T-helper 17 cell (primary cell): ENCODE data around the gene TM4SF18. TPM values are rescaled to one million over a fixed set of nuclear protein-coding genes. Genes with fewer than 3 reads are reported as not detected.

Experiments
- ATAC-seq: fragments of 150-1000 bp; cut with Tn5 transposase; 2 replicates; pipeline ENCODE4 v1.10.0; 2021; ENCODE audit warnings: mild to moderate bottlenecking, moderate library complexity
- DNase-seq, 3 donors: peaks; one replicate each; pipeline versions ENCODE4 v3.0.0 to v3.0.0-alpha.2; 2020 to 2021
- H3K9me3 ChIP-seq: one replicate; pipeline ENCODE4 v1.7.0; 2013; ENCODE audit warnings: low read length, mild to moderate bottlenecking; ENCODE audit not compliant: control insufficient read depth, poor library complexity, severe bottlenecking
- H3K27ac Mint-ChIP-seq: one replicate; pipeline ENCODE4 v1.8.0; 2022; ENCODE audit warnings: mild to moderate bottlenecking, moderate library complexity, mixed read lengths
- H3K27me3 Mint-ChIP-seq: one replicate; pipeline ENCODE4 v1.8.0; 2022; ENCODE audit warnings: mixed read lengths
- H3K36me3 Mint-ChIP-seq: one replicate; pipeline ENCODE4 v1.8.0; 2022; ENCODE audit warnings: low read depth, mixed read lengths
- H3K4me1 Mint-ChIP-seq: one replicate; pipeline ENCODE4 v1.8.0; 2022; ENCODE audit warnings: mild to moderate bottlenecking, mixed read lengths
- H3K4me3 Mint-ChIP-seq: one replicate; pipeline ENCODE4 v1.8.0; 2022; ENCODE audit warnings: mild to moderate bottlenecking, moderate library complexity, mixed read lengths
- total RNA-seq, 4 donors: library from RNA in 2 of 4; stranded (reverse) in 2 of 4; gene quantifications; one replicate each; pipeline ENCODE4 v1.2.3 and lab custom pipeline; 2022 to 2026

The TM4SF18 gene
- total RNA-seq, 2 donors from 2014 or later = not detected

DNA sequence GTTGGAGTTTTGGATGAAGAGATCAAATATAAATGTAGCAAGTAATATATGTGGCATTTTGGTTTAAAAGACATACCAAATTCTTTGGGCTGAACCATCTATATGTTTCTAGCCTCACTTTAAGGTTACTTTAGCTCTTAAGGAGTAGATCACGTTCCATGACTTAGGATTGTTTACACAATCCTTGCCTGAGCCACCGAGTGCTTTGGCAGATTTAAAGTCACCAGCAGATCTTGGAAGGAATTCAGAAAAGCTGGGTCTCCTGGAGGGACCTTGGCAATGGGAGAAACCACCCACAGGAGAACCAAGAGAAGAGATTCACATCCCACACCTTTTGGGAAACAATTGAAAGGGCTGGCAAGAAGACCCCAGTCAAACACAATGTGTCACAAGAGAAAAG, 54.5 kb downstream of the TM4SF18 start:
- no peaks in the 10 kb centered on the region for H3K36me3 Mint-ChIP-seq
- H3K27ac Mint-ChIP-seq = no peak overlapping the region
- no peaks in the 10 kb centered on the region for H3K9me3 ChIP-seq
- no peak overlapping the region for H3K4me3 Mint-ChIP-seq
- peaks cover 10% of the 10 kb centered on the region for H3K4me1 Mint-ChIP-seq
- peaks cover 6% of the 10 kb centered on the region for H3K27me3 Mint-ChIP-seq
- DNase-seq (no peak), ATAC-seq (no peak)

GRCh38 chr3:149277331-149277813, 56.1 kb downstream of the TM4SF18 start:
- Mint-ChIP-seq H3K4me1 (peaks cover 10% of the 10 kb centered on the region), H3K36me3 (no peaks in the 10 kb centered on the region)
- no peak for DNase-seq

DNA sequence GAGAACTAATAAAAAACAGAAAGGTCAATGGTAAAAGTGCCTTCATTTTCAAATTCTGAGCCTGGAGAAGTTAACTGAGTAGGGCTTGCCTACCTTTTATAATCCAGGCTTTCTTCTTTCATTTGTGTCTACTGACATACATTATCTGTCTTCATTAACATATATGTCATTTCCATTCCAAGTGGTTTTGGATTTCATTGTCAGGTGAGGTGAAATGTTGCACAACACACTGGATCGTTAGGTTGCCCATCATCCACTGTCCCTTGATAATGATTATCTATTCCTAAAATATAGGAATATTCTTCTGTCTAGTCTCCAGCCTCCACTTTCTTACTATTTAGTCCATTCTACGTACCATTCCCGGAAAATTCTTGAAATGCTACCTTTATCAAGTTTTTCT, 56.8 kb downstream of the TM4SF18 start:
- no peaks in the 10 kb centered on the region for H3K36me3 Mint-ChIP-seq
- peak overlapping the region; percentile 19 for H3K27ac Mint-ChIP-seq
- H3K4me3 Mint-ChIP-seq = no peak overlapping the region
- peaks cover 6% of the 10 kb centered on the region for H3K27me3 Mint-ChIP-seq
- no peak for ATAC-seq
- H3K9me3 ChIP-seq = no peaks in the 10 kb centered on the region
- H3K4me1 Mint-ChIP-seq = peaks cover 7% of the 10 kb centered on the region
- DNase-seq = no peak

More at GRCh38 chr3:149277331-149277813, 56.1 kb downstream of the TM4SF18 start:
- H3K9me3 ChIP-seq = no peaks in the 10 kb centered on the region
- Mint-ChIP-seq H3K27ac (peak overlapping the region; percentile 19), H3K27me3 (peaks cover 6% of the 10 kb centered on the region), H3K4me3 (peak overlapping the region; percentile 21)
- peak; percentile 52 for ATAC-seq

GRCh38 chr3:149274220-149274619, 59.2 kb downstream of the TM4SF18 start:
- H3K27me3 Mint-ChIP-seq = peaks cover 6% of the 10 kb centered on the region
- H3K4me3 Mint-ChIP-seq = no peak overlapping the region
- H3K27ac Mint-ChIP-seq = no peak overlapping the region
- DNase-seq (no peak), ATAC-seq (no peak)
- H3K4me1 Mint-ChIP-seq = peaks cover 9% of the 10 kb centered on the region
- H3K36me3 Mint-ChIP-seq = no peaks in the 10 kb centered on the region
- no peaks in the 10 kb centered on the region for H3K9me3 ChIP-seq

DNA sequence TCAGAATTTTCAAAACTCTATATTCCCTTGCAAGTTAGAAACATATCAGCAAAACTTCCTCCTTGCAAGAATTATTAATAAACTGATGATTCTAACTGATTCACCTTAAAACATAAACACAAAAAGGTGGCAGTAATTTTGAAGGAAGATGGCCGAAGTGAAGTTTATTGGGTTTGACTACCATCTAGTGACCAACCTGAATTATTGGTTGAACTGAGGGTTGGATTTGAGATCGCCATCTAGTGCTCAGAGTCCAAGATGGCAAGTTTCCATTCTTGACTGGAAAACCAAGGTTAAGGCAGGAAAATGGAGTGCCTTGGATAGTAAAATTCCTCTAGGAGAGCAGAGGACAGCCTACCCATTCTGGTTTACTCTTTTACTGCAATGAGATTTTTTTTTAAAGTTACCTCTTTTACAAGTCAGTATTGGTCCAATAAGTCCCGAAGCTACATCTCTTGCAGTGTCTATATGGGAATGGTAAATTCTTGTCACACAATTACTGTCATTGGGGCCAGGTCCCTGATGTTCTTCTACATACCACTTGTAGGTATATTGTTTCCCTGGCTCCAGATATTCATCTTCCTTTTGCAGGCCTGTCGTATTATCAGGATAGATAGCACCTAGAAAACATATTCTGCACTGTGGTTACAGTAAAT, 60.2 kb downstream of the TM4SF18 start:
- DNase-seq (no peak), ATAC-seq (peak; percentile 88)
- peaks cover 9% of the 10 kb centered on the region for H3K4me1 Mint-ChIP-seq

GRCh38 chr3:149271669-149272068, 61.8 kb downstream of the TM4SF18 start:
- DNase-seq (no peak), ATAC-seq (no peak)
- Mint-ChIP-seq H3K27ac (peak overlapping the region; percentile 88), H3K4me3 (no peak overlapping the region), H3K27me3 (peaks cover 6% of the 10 kb centered on the region), H3K4me1 (peaks cover 2% of the 10 kb centered on the region), H3K36me3 (no peaks in the 10 kb centered on the region)
- no peaks in the 10 kb centered on the region for H3K9me3 ChIP-seq

More for the DNA sequence above, 60.2 kb downstream of the TM4SF18 start:
- H3K9me3 ChIP-seq = no peaks in the 10 kb centered on the region
- Mint-ChIP-seq H3K36me3 (no peaks in the 10 kb centered on the region), H3K27me3 (peaks cover 6% of the 10 kb centered on the region), H3K4me3 (no peak overlapping the region), H3K27ac (no peak overlapping the region)

- no peak for ATAC-seq
These were observed 63.3 kb downstream of the TM4SF18 start for GRCh38 chr3:149270180-149270579.

GRCh38 chr3:149269687-149270086, 63.7 kb downstream of the TM4SF18 start:
- Mint-ChIP-seq H3K36me3 (no peaks in the 10 kb centered on the region), H3K4me1 (peaks cover 2% of the 10 kb centered on the region), H3K27ac (no peak overlapping the region), H3K4me3 (no peak overlapping the region), H3K27me3 (no peaks in the 10 kb centered on the region)
- DNase-seq (no peak), ATAC-seq (no peak)
- no peaks in the 10 kb centered on the region for H3K9me3 ChIP-seq

More at GRCh38 chr3:149270180-149270579, 63.3 kb downstream of the TM4SF18 start:
- H3K4me1 Mint-ChIP-seq = peaks cover 2% of the 10 kb centered on the region
- no peak overlapping the region for H3K4me3 Mint-ChIP-seq
- H3K36me3 Mint-ChIP-seq = no peaks in the 10 kb centered on the region
- H3K9me3 ChIP-seq = no peaks in the 10 kb centered on the region
- DNase-seq = no peak
- no peaks in the 10 kb centered on the region for H3K27me3 Mint-ChIP-seq
- H3K27ac Mint-ChIP-seq = no peak overlapping the region

Other genes with a start within 250 kb of the TM4SF18 start
- 1 to 10 TPM; 5.6 TPM for gene HLTF, start 247.1 kb downstream of the TM4SF18 start, total RNA-seq
- 10 to 100 TPM; 12.7 to 12.9 TPM for gene HPS3, start 204.0 kb downstream of the TM4SF18 start, total RNA-seq
- gene CP, start 111.8 kb downstream of the TM4SF18 start, total RNA-seq = not detected
- under 1 TPM in 1 of 2 donors, not detected in 1; 0.83 TPM for gene TM4SF1, start 44.0 kb upstream of the TM4SF18 start, total RNA-seq
- not detected for gene TM4SF4, start 141.1 kb upstream of the TM4SF18 start, total RNA-seq